Muscle layer of duodenum (tissue), 2 donors: ENCODE results near the gene TTLL5.

Source experiments
- H3K27ac ChIP-seq: one replicate; pipeline ENCODE4 v1.7.0; 2013; ENCODE audit warnings: mild to moderate bottlenecking, low read length
- H3K27me3 ChIP-seq: one replicate; pipeline ENCODE4 v1.7.0; 2013; ENCODE audit warnings: low read depth, mild to moderate bottlenecking, control low read depth, low read length
- H3K36me3 ChIP-seq, 2 donors: one replicate each; pipeline ENCODE4 v1.7.0; 2013; ENCODE audit warnings: low read length in 2 of 2, control low read depth in 1 of 2, mild to moderate bottlenecking in 1 of 2; ENCODE audit not compliant: insufficient read depth in 2 of 2, control insufficient read depth in 1 of 2
- H3K4me1 ChIP-seq, 2 donors: one replicate each; pipeline ENCODE4 v1.7.0; 2013; ENCODE audit warnings: low read length in 2 of 2, mild to moderate bottlenecking in 2 of 2, control low read depth in 1 of 2, moderate library complexity in 1 of 2; ENCODE audit not compliant: insufficient read depth in 2 of 2, control insufficient read depth in 1 of 2
- H3K4me3 ChIP-seq, 2 donors: one replicate each; pipeline ENCODE4 v1.7.0; 2013; ENCODE audit warnings: low read length in 2 of 2, low read depth in 1 of 2, mild to moderate bottlenecking in 1 of 2
- H3K9me3 ChIP-seq, 2 donors: one replicate each; pipeline ENCODE4 v1.7.0; 2013; ENCODE audit warnings: low read length in 2 of 2, control low read depth in 1 of 2, mild to moderate bottlenecking in 1 of 2; ENCODE audit not compliant: control insufficient read depth in 1 of 2
- donor health status: healthy.

Gene TTLL5

DNA sequence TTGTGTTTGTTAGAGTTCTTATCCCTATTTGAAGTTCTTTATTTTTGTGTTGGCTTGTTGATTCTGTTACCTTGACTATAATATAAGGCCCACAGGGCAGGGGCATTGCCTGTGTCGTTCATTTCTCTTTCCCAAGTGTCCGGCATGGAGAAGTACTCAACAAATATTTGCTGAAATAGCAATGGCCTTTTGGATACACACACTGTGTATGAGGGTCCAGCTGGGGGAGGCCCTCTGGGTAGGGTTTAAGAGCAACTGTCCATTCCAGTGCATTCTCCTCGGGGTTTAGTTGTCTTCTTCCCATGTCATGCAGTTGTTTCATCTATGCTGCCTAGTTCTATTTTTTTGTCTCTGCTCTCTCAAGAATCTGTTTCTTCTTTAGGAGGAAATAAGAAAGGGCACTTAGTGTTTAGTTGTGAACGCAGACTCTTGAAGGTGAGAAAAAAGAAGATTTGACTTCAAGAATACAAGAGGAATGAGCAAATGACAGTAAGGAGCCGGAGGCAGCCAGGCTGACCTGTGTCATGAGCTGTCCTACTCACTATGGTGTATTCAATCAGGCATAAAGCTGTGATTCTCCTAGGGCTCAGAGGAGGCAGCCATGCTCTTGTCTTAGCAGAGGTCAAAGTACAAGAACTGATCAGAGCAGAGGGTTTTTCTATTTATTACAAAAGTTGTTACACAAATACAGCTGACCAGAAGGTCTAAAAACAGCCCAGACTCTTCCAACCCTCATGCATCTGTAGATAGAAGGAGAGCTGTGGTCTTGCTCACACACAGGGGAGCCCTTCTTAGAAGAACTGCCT is 10.6 kb upstream of the TTLL5 start:
- Histone ChIP-seq H3K36me3 (peaks cover 32 to 50% of the 10 kb centered on the region in 2 donors), H3K9me3 (no peaks in the 10 kb centered on the region), H3K4me3 (no peak overlapping the region), H3K27ac (no peak overlapping the region), H3K27me3 (no peaks in the 10 kb centered on the region), H3K4me1 (peaks cover 0 to 5% of the 10 kb centered on the region in 2 donors)

DNA sequence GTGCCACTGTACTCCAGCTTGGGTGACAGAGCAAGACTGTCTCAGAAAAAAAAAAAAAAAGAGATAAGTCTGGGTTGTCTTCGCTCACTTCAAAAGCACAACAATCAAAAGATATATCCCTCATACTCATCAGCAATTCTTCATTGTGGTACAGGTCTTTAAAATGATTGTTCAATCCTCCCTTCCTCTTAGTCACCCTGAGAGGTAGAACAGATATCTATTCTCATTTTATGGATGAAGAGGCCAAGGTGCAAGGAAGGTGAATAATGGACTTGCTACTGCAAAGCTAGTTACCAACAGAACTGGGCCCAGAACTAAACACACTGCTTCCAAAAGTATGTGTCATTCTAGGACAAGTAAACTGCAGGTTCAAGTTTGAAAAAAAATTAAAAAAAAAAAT is 7.5 kb upstream of the TTLL5 start:
- H3K36me3 ChIP-seq = peaks cover 41% of the 10 kb centered on the region in 2 donors

DNA sequence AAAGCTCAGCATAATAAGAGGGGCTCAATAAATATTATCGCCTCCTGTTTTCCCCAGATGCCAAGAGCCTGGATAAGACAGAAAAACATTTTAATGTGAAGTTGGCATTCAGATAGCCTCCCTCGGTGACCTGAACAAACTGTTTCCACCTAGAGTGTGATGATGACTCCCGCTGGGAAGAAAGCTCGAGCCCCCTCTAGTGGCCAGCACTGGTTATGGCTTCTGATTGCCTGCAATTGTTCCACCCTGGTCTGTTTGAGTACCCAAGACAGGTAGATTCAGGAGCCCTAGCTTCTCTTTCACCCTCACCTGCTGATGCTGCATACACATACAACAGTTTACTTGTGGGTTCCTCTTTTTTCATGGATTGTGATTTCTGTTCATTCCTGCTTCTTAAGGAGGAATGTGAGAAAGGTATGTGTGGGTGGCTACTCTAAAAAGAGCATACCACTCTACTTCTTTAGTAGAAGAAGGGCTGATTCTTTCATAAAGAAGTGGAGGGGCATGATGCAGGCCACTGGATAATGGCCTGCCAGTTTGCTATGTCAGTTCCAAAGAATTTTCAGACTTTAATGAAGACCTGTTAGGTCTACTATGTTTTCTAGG is 6.8 kb upstream of the TTLL5 start:
- Histone ChIP-seq H3K9me3 (no peaks in the 10 kb centered on the region), H3K4me1 (no peaks in the 10 kb centered on the region), H3K4me3 (no peak overlapping the region), H3K27ac (no peak overlapping the region), H3K27me3 (no peaks in the 10 kb centered on the region), H3K36me3 (peaks cover 36 to 40% of the 10 kb centered on the region in 2 donors)

More for the DNA sequence above, 7.5 kb upstream of the TTLL5 start:
- H3K4me3 ChIP-seq = no peak overlapping the region
- H3K9me3 ChIP-seq = no peaks in the 10 kb centered on the region
- H3K4me1 ChIP-seq = no peaks in the 10 kb centered on the region
- no peak overlapping the region for H3K27ac ChIP-seq
- H3K27me3 ChIP-seq = no peaks in the 10 kb centered on the region

DNA sequence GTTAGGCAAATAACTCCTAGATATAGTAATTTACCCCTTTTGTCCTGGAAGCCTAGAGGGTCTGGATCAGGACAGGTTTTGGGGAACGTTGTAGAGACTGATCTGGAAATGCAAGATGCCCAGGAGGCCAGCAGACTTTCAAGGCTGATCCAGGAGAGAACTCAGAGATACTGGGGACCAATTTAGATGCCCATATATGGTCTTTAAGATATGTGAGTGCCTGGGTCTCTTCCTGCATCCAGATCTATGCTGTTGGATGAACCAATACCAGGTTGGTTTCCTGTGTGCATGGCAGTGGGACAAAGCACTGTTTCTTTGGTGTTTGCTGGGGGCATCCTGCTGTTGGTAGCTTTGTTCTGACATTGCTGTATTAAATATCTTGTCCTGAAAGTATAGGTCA is 5.8 kb upstream of the TTLL5 start:
- no peak overlapping the region for H3K27ac ChIP-seq
- no peak overlapping the region for H3K4me3 ChIP-seq
- H3K4me1 ChIP-seq = peaks cover 5 to 6% of the 10 kb centered on the region in 2 donors
- H3K36me3 ChIP-seq = peaks cover 26 to 30% of the 10 kb centered on the region in 2 donors
- no peaks in the 10 kb centered on the region for H3K27me3 ChIP-seq
- no peaks in the 10 kb centered on the region for H3K9me3 ChIP-seq

DNA sequence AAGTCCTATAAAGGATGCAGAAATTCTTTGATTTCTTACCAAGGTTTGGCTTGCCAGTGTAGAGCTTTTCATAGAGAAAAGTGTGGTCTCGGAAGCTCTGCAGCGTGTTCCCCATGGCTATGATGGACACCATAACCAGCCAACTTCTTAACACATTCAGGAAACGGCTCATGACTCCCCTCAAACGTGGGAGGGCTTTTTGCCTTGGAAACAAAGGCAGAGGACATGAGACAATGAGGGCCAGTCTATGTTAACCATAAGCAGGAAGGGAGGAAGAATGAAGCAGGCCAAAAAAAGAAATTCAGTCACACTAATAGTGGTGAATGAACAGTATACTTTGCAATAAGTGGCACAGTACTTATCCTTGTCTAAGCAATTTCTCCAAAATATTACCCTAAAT is 3.7 kb upstream of the TTLL5 start:
- no peak overlapping the region for H3K27ac ChIP-seq
- H3K4me1 ChIP-seq = peaks cover 5 to 14% of the 10 kb centered on the region in 2 donors
- no peaks in the 10 kb centered on the region for H3K9me3 ChIP-seq

DNA sequence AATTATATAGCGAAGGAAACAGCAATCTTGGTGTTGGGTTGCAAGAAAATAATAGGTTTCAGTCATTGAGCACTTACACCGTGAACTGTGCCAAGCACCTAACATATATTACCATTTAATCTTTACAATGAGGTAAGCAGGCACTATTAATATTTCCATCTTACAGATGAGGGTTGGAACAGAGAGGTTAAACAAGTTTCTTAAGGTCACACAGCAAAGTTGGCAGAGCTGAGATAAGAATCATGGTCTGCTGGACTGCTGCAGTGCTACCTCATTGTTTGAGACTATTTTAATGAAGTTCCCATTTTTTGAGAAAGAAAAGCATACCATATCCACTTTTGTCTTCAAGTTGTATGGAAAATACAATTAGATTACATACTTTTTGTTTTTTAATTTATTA is 2.1 kb upstream of the TTLL5 start:
- Histone ChIP-seq H3K4me3 (no peak overlapping the region), H3K27ac (no peak overlapping the region), H3K27me3 (no peaks in the 10 kb centered on the region), H3K9me3 (no peaks in the 10 kb centered on the region), H3K4me1 (peaks cover 5 to 14% of the 10 kb centered on the region in 2 donors), H3K36me3 (peaks cover 9 to 13% of the 10 kb centered on the region in 2 donors)

More for the DNA sequence above, 3.7 kb upstream of the TTLL5 start:
- Histone ChIP-seq H3K27me3 (no peaks in the 10 kb centered on the region), H3K36me3 (peaks cover 9 to 13% of the 10 kb centered on the region in 2 donors), H3K4me3 (no peak overlapping the region)

DNA sequence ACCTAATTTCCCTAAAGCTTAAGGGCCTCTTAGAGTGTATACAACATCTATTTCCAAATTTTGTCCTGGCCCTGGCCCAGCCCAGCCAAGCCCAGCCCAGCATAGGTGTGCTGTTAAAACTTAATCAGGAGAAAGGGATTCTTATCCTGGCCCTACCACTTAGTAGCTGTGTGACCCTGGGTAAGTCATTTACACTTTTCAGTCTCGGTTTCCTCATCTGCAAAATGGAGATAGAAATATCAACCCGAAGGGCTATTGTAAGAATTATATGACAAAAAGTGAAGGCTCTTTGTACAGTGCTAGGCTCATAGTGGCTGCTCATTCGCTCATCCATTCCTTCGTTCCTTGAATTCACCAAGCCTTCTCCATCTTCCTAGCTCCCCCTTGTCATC is 812 bp upstream of the TTLL5 start:
- H3K4me3 ChIP-seq = peak overlapping the region; percentile 82 to 99
- no peaks in the 10 kb centered on the region for H3K27me3 ChIP-seq
- peaks cover 2 to 9% of the 10 kb centered on the region in 2 donors for H3K36me3 ChIP-seq
- peaks cover 5 to 14% of the 10 kb centered on the region in 2 donors for H3K4me1 ChIP-seq
- H3K27ac ChIP-seq = peak overlapping the region; percentile 74
- H3K9me3 ChIP-seq = no peaks in the 10 kb centered on the region

DNA sequence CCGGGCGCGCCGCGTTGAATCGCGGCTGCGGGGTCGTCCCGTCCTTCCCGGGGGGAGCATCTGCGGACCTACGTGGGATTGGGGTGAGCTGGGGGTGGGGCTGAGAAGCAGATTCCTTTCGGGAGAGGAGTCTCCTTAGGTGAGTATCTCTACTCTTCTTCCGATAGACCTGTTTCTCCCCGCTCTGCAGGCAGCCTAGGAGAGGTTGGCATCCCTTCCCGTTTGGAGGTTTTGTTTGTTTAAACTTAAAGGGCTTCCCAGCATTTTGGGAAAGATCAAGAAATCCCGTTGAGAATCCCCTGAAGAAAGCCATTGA is 411 bp downstream of the TTLL5 start:
- H3K4me3 ChIP-seq = peak overlapping the region; percentile 82 to 99
- H3K9me3 ChIP-seq = no peaks in the 10 kb centered on the region
- peak overlapping the region; percentile 74 for H3K27ac ChIP-seq
- H3K4me1 ChIP-seq = peaks cover 5 to 14% of the 10 kb centered on the region in 2 donors
- H3K27me3 ChIP-seq = no peaks in the 10 kb centered on the region
- peaks cover 0 to 3% of the 10 kb centered on the region in 2 donors for H3K36me3 ChIP-seq

DNA sequence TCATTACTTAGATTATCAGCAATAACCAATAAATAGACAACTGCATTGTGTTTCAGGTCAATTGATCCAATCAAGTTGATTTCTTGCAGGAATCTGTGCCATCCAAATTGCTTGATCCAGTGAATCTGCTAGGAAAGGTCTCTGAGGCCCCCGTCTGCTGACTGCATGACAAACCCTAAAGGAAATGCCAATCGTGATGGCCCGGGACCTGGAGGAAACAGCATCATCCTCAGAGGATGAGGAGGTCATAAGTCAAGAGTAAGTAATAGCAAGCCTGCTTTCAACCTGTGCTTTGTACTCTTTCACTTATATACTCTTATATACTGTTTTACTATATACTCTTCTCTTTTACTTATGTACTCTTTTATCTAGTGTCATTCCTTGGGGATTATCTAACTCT is 1.9 kb downstream of the TTLL5 start:
- H3K4me3 ChIP-seq = no peak overlapping the region
- peaks cover 5 to 14% of the 10 kb centered on the region in 2 donors for H3K4me1 ChIP-seq
- no peak overlapping the region for H3K27ac ChIP-seq
- no peaks in the 10 kb centered on the region for H3K9me3 ChIP-seq
- H3K27me3 ChIP-seq = no peaks in the 10 kb centered on the region
- H3K36me3 ChIP-seq = no peaks in the 10 kb centered on the region

DNA sequence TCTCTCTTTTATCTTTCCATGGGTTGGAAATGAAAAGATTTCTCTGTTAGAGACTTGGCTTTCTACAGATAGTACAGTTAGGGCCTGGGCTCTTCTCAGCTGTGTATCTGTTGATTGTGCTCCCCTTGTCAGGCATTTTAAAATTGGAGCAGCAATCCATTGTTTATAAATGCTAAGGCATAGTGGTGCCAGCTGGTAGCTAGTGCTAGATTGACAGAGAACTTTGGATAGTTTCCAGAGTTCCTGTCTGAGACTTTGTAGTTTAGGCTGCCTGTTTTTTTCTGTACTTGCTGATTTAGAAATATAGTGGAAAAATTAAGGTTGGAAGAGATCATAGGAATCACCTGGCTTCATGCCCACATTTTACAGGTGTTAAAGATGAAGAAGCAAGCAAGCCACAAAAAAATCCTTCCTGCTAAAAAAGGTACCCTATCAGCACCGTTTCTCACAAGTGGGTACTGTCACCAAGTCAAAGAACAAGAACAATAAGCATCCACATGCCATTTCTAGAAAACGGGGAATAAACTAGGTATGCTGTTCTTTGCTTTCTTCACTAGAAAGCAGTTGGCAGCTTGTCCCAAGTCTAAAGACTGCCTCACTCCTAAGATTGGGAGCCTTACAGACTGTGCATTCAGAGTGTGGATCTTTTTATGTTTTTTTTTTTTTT is 6.2 kb downstream of the TTLL5 start:
- Histone ChIP-seq H3K36me3 (peaks cover 10 to 25% of the 10 kb centered on the region in 2 donors), H3K9me3 (no peaks in the 10 kb centered on the region), H3K27me3 (no peaks in the 10 kb centered on the region), H3K4me3 (no peak overlapping the region), H3K27ac (no peak overlapping the region), H3K4me1 (no peaks in the 10 kb centered on the region)

DNA sequence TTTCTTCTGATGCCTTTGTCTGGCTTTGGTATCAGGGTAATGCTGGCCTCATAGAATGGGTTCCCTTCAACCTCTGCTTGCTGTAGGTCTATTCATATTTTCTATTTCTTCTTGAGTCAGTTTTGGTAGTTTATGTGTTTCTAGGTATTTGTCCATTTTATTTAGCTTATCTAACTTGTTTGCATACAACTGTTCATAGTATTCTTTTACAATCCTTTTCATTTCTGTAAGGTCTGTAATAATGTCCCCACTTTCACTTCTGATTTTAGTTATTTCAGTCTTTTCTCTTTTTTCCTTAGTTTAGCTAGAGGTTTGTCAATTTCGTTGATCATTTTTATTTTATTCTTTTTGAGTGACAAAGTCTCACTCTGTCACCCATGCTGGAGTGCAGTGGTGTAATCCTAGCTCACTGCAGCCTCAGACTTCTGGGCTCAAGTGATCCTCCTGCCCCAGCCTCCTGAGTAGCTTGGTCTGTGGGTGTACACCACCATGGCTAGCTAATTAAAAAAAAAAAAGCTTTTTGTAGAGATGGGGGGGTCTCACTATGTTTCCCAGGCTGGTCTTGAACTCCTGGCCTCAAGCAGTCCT is 11.7 kb downstream of the TTLL5 start:
- Histone ChIP-seq H3K4me1 (no peaks in the 10 kb centered on the region), H3K36me3 (peaks cover 10 to 40% of the 10 kb centered on the region in 2 donors), H3K9me3 (no peaks in the 10 kb centered on the region), H3K27ac (no peak overlapping the region), H3K27me3 (no peaks in the 10 kb centered on the region), H3K4me3 (no peak overlapping the region)
